GM21381 (cell line): Measurements from ENCODE around the gene HBB.

ENCODE experiments used
- ATAC-seq: cut with Tn5 transposase; IDR thresholded peaks from one replicate; pipeline ENCODE4 v1.9.1; 2021; ENCODE audit warnings: mild to moderate bottlenecking, moderate library complexity; ENCODE audit not compliant: unreplicated experiment

HBB gene

GRCh38 chr11:5247472-5248192 lies 20.8 kb upstream of the HBB start:
- no peak for ATAC-seq

- no peak for ATAC-seq
Measured at GRCh38 chr11:5246772-5247471, 20.1 kb upstream of the HBB start.

GRCh38 chr11:5245155-5245554 lies 18.3 kb upstream of the HBB start:
- ATAC-seq, result no peak

GRCh38 chr11:5243816-5244180 lies 16.9 kb upstream of the HBB start:
- ATAC-seq, result no peak

- no peak for ATAC-seq
Measured at GRCh38 chr11:5242933-5243815, 16.3 kb upstream of the HBB start.

GRCh38 chr11:5242208-5242607 lies 15.3 kb upstream of the HBB start:
- no peak for ATAC-seq

GRCh38 chr11:5241458-5241857 lies 14.6 kb upstream of the HBB start:
- no peak for ATAC-seq

- ATAC-seq, result no peak
Measured at GRCh38 chr11:5240458-5240857, 13.6 kb upstream of the HBB start.

- ATAC-seq, result no peak
Measured at GRCh38 chr11:5240056-5240455, 13.2 kb upstream of the HBB start.

GRCh38 chr11:5239046-5239445 lies 12.2 kb upstream of the HBB start:
- no peak for ATAC-seq

GRCh38 chr11:5238486-5238885 lies 11.6 kb upstream of the HBB start:
- ATAC-seq, result no peak

- ATAC-seq, result no peak
Measured at GRCh38 chr11:5237420-5237819, 10.5 kb upstream of the HBB start.

- ATAC-seq, result no peak
Measured at GRCh38 chr11:5235364-5236095, 8.7 kb upstream of the HBB start.

GRCh38 chr11:5234381-5234834 lies 7.5 kb upstream of the HBB start, which contains the start of gene HBD:
TSS of gene HBD (minus strand) at chr11:5234483. CDS start at chr11:5234433, 50 bp downstream.
- ATAC-seq, result peak; percentile 86

- ATAC-seq, result no peak
Measured at GRCh38 chr11:5233307-5233706, 6.4 kb upstream of the HBB start.

- ATAC-seq, result no peak
Measured at GRCh38 chr11:5232821-5233220, 6.0 kb upstream of the HBB start.

- no peak for ATAC-seq
Measured at GRCh38 chr11:5232176-5232575, 5.3 kb upstream of the HBB start.

GRCh38 chr11:5231111-5231510 lies 4.2 kb upstream of the HBB start:
- ATAC-seq, result no peak

GRCh38 chr11:5230266-5230665 lies 3.4 kb upstream of the HBB start:
- no peak for ATAC-seq

GRCh38 chr11:5229796-5230195 lies 2.9 kb upstream of the HBB start:
- ATAC-seq, result no peak

- no peak for ATAC-seq
Measured at GRCh38 chr11:5229356-5229755, 2.5 kb upstream of the HBB start.
